ENCODE measurements around the gene RFTN2.

Gene RFTN2

DNA sequence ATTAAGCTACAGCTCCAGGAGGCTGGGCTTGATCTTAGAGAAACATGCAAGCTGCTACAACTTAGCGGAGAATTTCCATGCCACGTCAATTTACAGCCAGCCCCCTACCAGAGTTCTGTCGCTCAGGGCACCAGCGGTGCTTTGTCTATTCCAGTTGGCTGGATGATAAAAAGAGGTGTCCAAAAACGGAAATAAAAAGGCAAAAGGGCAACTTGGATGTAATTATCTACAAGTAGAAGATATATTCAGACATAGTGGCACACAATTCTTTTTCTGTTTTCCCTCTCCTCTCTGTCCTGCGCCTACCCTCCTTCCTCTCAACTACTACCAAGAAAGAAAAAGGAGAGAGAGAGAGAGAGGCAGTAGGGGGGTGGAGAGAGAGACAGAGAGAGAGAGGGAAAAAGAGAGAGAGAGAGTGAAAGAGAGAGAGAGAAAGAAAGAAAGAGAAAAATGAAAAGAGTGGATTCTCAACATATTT, 363 bp upstream of the RFTN2 start:
- Histone ChIP-seq H3K9me3 (ENCODE audit: severe bottlenecking) (no peaks in the 10 kb centered on the region), H3K27ac (no peak overlapping the region), H3K27me3 (ENCODE audit: insufficient read depth, low read depth, severe bottlenecking) (no peaks in the 10 kb centered on the region), H3K36me3 (no peaks in the 10 kb centered on the region), H3K4me3 (ENCODE audit: low read depth, low read length) (no peak overlapping the region)
- no peak for DNase-seq
- no peak for TF ChIP-seq CTCF (IDR thresholded peaks at IDR 0.05; ENCODE audit: low read depth, low read length)

DNA sequence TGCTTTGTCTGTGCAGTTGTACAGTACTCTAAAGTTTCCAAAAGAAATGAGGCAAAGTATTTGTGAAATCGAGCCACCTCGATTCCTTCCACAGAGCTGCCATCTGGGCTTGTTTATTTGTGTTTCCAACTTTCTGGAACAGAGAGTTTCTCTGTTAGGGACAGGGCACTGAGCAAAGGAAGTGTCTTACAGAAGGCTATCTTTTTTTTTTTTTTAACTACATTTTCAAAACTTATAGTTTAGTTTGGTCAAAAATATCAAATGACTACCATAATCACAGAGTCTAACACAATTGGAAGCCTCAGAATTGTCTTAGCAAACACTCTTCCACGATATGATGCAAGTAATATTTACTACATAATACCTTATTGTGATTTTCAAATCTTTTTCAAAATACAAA, 796 bp downstream of the RFTN2 start:
- no peaks in the 10 kb centered on the region for H3K9me3 ChIP-seq (ENCODE audit: severe bottlenecking)
- DNase-seq = no peak
- TF ChIP-seq CTCF (IDR thresholded peaks at IDR 0.05; ENCODE audit: low read depth, low read length) = no peak
- H3K27me3 ChIP-seq (ENCODE audit: insufficient read depth, low read depth, severe bottlenecking) = no peaks in the 10 kb centered on the region
- H3K27ac ChIP-seq = no peak overlapping the region
- H3K36me3 ChIP-seq = no peaks in the 10 kb centered on the region
- H3K4me3 ChIP-seq (ENCODE audit: low read depth, low read length) = no peak overlapping the region

- TF ChIP-seq CTCF (IDR thresholded peaks at IDR 0.05; ENCODE audit: low read depth, low read length) = no peak
- Histone ChIP-seq H3K9me3 (ENCODE audit: severe bottlenecking) (no peaks in the 10 kb centered on the region), H3K4me3 (ENCODE audit: low read depth, low read length) (no peak overlapping the region), H3K27ac (no peak overlapping the region), H3K27me3 (ENCODE audit: insufficient read depth, low read depth, severe bottlenecking) (no peaks in the 10 kb centered on the region), H3K36me3 (no peaks in the 10 kb centered on the region)
- no peak for DNase-seq
Observed at GRCh38 chr2:197674060-197674459, 1.3 kb downstream of the RFTN2 start.

GRCh38 chr2:197673606-197674005, 1.8 kb downstream of the RFTN2 start:
- Histone ChIP-seq H3K27ac (no peak overlapping the region), H3K27me3 (ENCODE audit: insufficient read depth, low read depth, severe bottlenecking) (no peaks in the 10 kb centered on the region), H3K9me3 (ENCODE audit: severe bottlenecking) (no peaks in the 10 kb centered on the region), H3K4me3 (ENCODE audit: low read depth, low read length) (no peak overlapping the region), H3K36me3 (no peaks in the 10 kb centered on the region)
- no peak for TF ChIP-seq CTCF (IDR thresholded peaks at IDR 0.05; ENCODE audit: low read depth, low read length)
- no peak for DNase-seq

GRCh38 chr2:197673106-197673505, 2.3 kb downstream of the RFTN2 start:
- H3K4me3 ChIP-seq (ENCODE audit: low read depth, low read length) = no peak overlapping the region
- no peak for TF ChIP-seq CTCF (IDR thresholded peaks at IDR 0.05; ENCODE audit: low read depth, low read length)

DNA sequence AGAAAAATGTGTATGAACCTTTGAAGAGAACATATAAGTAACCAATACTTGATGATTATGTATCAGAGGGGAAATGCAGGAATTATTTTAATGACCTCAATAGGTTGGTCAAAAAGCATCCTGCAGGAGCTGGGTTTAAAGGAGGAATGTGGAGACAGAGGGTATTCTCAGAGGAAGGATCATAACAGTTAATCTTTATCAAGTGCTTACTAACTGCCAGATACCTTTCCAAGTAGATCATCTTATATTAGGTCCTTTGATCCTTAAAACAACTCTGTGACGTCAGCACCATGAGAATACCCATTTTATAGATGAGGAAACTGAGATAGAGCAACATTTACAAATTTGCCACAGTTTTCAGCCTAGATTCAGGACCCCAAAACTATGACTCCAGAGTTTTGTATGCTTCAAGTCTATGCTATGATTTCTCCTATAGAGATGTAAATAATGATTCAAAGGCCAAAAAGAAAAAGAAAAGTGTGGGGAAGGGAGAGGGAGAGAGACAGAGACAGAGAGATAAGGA, 3.0 kb downstream of the RFTN2 start:
- no peak for DNase-seq
- H3K9me3 ChIP-seq (ENCODE audit: severe bottlenecking) = no peaks in the 10 kb centered on the region
- no peak for TF ChIP-seq CTCF (IDR thresholded peaks at IDR 0.05; ENCODE audit: low read depth, low read length)

More at GRCh38 chr2:197673106-197673505, 2.3 kb downstream of the RFTN2 start:
- H3K9me3 ChIP-seq (ENCODE audit: severe bottlenecking) = no peaks in the 10 kb centered on the region
- DNase-seq = no peak
- H3K27ac ChIP-seq = no peak overlapping the region
- H3K36me3 ChIP-seq = no peaks in the 10 kb centered on the region
- H3K27me3 ChIP-seq (ENCODE audit: insufficient read depth, low read depth, severe bottlenecking) = no peaks in the 10 kb centered on the region

More for the DNA sequence above, 3.0 kb downstream of the RFTN2 start:
- Histone ChIP-seq H3K27me3 (ENCODE audit: insufficient read depth, low read depth, severe bottlenecking) (no peaks in the 10 kb centered on the region), H3K36me3 (no peaks in the 10 kb centered on the region), H3K4me3 (ENCODE audit: low read depth, low read length) (no peak overlapping the region), H3K27ac (no peak overlapping the region)

All from WERI-Rb-1 (cell line).